Measurements from ENCODE around the gene POU2AF3.

POU2AF3 gene

GRCh38 chr11:111306321-111306720, 8.0 kb downstream of the POU2AF3 start:
- H3K27ac ChIP-seq: peak overlapping the region; percentile 86
- TF ChIP-seq CTCF (IDR thresholded peaks at IDR 0.05): no peak
- no peak for TF ChIP-seq ZFX (IDR thresholded peaks at IDR 0.05; ENCODE audit: borderline replicate concordance)

- TF ChIP-seq CTCF (IDR thresholded peaks at IDR 0.05) (peak; percentile 53), ZFX (IDR thresholded peaks at IDR 0.05; ENCODE audit: borderline replicate concordance) (no peak)
- peak overlapping the region; percentile 86 for H3K27ac ChIP-seq
These were observed 9.2 kb downstream of the POU2AF3 start for GRCh38 chr11:111307472-111308108.

- H3K27ac ChIP-seq: peak overlapping the region; percentile 86
- TF ChIP-seq CTCF (IDR thresholded peaks at IDR 0.05) (no peak), ZFX (IDR thresholded peaks at IDR 0.05; ENCODE audit: borderline replicate concordance) (no peak)
These were observed 9.8 kb downstream of the POU2AF3 start for GRCh38 chr11:111308140-111308539.

- TF ChIP-seq ZFX (IDR thresholded peaks at IDR 0.05; ENCODE audit: borderline replicate concordance) (no peak), CTCF (IDR thresholded peaks at IDR 0.05) (no peak)
These were observed 11.0 kb downstream of the POU2AF3 start for GRCh38 chr11:111309215-111309915.

GRCh38 chr11:111310088-111310487, 11.7 kb downstream of the POU2AF3 start:
- peak overlapping the region; percentile 86 for H3K27ac ChIP-seq
- TF ChIP-seq CTCF (IDR thresholded peaks at IDR 0.05): no peak
- TF ChIP-seq ZFX (IDR thresholded peaks at IDR 0.05; ENCODE audit: borderline replicate concordance): no peak

More at GRCh38 chr11:111309215-111309915, 11.0 kb downstream of the POU2AF3 start:
- H3K27ac ChIP-seq: peak overlapping the region; percentile 86

- TF ChIP-seq CTCF (IDR thresholded peaks at IDR 0.05) (no peak), ZFX (IDR thresholded peaks at IDR 0.05; ENCODE audit: borderline replicate concordance) (no peak)
- peak overlapping the region; percentile 86 for H3K27ac ChIP-seq
These were observed 12.4 kb downstream of the POU2AF3 start for GRCh38 chr11:111310723-111311122.

GRCh38 chr11:111312076-111312475, 13.7 kb downstream of the POU2AF3 start:
- H3K27ac ChIP-seq: no peak overlapping the region
- no peak for TF ChIP-seq CTCF (IDR thresholded peaks at IDR 0.05)
- TF ChIP-seq ZFX (IDR thresholded peaks at IDR 0.05; ENCODE audit: borderline replicate concordance): no peak

All from 22Rv1 (cell line).